Measurements from ENCODE around the gene PHAF1. TPM values are rescaled to one million over a fixed set of nuclear protein-coding genes. Genes with fewer than 3 reads are reported as not detected.

Gene PHAF1
- total RNA-seq, 1 donor from 2014 or later, result 10.4 TPM

GRCh38 chr16:67104845-67105244 is 4.9 kb upstream of the PHAF1 start:
- TF ChIP-seq CTCF (IDR thresholded peaks at IDR 0.05; ENCODE audit: borderline replicate concordance), result no peak

GRCh38 chr16:67105246-67105645 is 4.5 kb upstream of the PHAF1 start:
- Histone ChIP-seq H3K36me3 (peaks cover 5% of the 10 kb centered on the region), H3K4me3 (no peak overlapping the region), H3K4me1 (peaks cover 27% of the 10 kb centered on the region), H3K9me3 (replicated peaks) (no peaks in the 10 kb centered on the region), H3K27me3 (ENCODE audit: low read depth) (no peaks in the 10 kb centered on the region), H3K27ac (replicated peaks) (peak overlapping the region; percentile 13)
- DNase-seq, result no peak
- TF ChIP-seq CTCF (IDR thresholded peaks at IDR 0.05; ENCODE audit: borderline replicate concordance), result no peak
- intact Hi-C loops (cut with micrococcal nuclease), result no loop called here

More at GRCh38 chr16:67104845-67105244, 4.9 kb upstream of the PHAF1 start:
- intact Hi-C loops (cut with micrococcal nuclease), result no loop called here
- DNase-seq, result no peak
- H3K4me3 ChIP-seq, result no peak overlapping the region
- H3K27ac ChIP-seq (replicated peaks), result peak overlapping the region; percentile 13
- H3K9me3 ChIP-seq (replicated peaks), result no peaks in the 10 kb centered on the region
- H3K4me1 ChIP-seq, result peaks cover 23% of the 10 kb centered on the region
- H3K36me3 ChIP-seq, result peaks cover 5% of the 10 kb centered on the region
- no peaks in the 10 kb centered on the region for H3K27me3 ChIP-seq (ENCODE audit: low read depth)

GRCh38 chr16:67105881-67106280 is 3.9 kb upstream of the PHAF1 start:
- H3K4me3 ChIP-seq, result no peak overlapping the region
- peaks cover 5% of the 10 kb centered on the region for H3K36me3 ChIP-seq
- no peak for TF ChIP-seq CTCF (IDR thresholded peaks at IDR 0.05; ENCODE audit: borderline replicate concordance)
- H3K27ac ChIP-seq (replicated peaks), result no peak overlapping the region
- H3K27me3 ChIP-seq (ENCODE audit: low read depth), result no peaks in the 10 kb centered on the region
- intact Hi-C loops (cut with micrococcal nuclease), result no loop called here
- peaks cover 34% of the 10 kb centered on the region for H3K4me1 ChIP-seq
- no peaks in the 10 kb centered on the region for H3K9me3 ChIP-seq (replicated peaks)
- DNase-seq, result no peak

GRCh38 chr16:67108489-67108888 is 1.3 kb upstream of the PHAF1 start:
- intact Hi-C loops (cut with micrococcal nuclease), result no loop called here
- H3K27ac ChIP-seq (replicated peaks), result no peak overlapping the region
- no peak for TF ChIP-seq CTCF (IDR thresholded peaks at IDR 0.05; ENCODE audit: borderline replicate concordance)
- H3K4me1 ChIP-seq, result peaks cover 53% of the 10 kb centered on the region
- no peak for DNase-seq
- H3K27me3 ChIP-seq (ENCODE audit: low read depth), result no peaks in the 10 kb centered on the region
- no peaks in the 10 kb centered on the region for H3K9me3 ChIP-seq (replicated peaks)
- no peaks in the 10 kb centered on the region for H3K36me3 ChIP-seq
- H3K4me3 ChIP-seq, result no peak overlapping the region

GRCh38 chr16:67108931-67109406 is 772 bp upstream of the PHAF1 start:
- H3K4me3 ChIP-seq, result peak overlapping the region; percentile 93
- H3K27ac ChIP-seq (replicated peaks), result peak overlapping the region; percentile 92
- peaks cover 52% of the 10 kb centered on the region for H3K4me1 ChIP-seq
- no peaks in the 10 kb centered on the region for H3K36me3 ChIP-seq
- DNase-seq, result no peak
- no peak for TF ChIP-seq CTCF (IDR thresholded peaks at IDR 0.05; ENCODE audit: borderline replicate concordance)
- intact Hi-C loops (cut with micrococcal nuclease), result no loop called here
- H3K27me3 ChIP-seq (ENCODE audit: low read depth), result no peaks in the 10 kb centered on the region
- H3K9me3 ChIP-seq (replicated peaks), result no peaks in the 10 kb centered on the region

Measured in left ventricle myocardium inferior (tissue), 1 donor.